Mesothelial cell of epicardium (in vitro differentiated cells): ENCODE data around the gene STK32B. TPM values are rescaled to one million over a fixed set of nuclear protein-coding genes. Genes with fewer than 3 reads are reported as not detected.

Experiments used
- DNase-seq, 2 experiments: peaks; one replicate each; pipeline ENCODE4 v3.0.0; 2021; ENCODE audit warnings: low spot score in 2 of 2; ENCODE audit not compliant: unreplicated experiment in 2 of 2
- H3K27ac Mint-ChIP-seq: 2 replicates; pipeline ENCODE4 v1.8.0; 2021; ENCODE audit warnings: mixed read lengths
- H3K27me3 Mint-ChIP-seq: 2 replicates; pipeline ENCODE4 v1.8.0; 2021; ENCODE audit warnings: low read depth, mixed read lengths
- H3K36me3 Mint-ChIP-seq: 2 replicates; pipeline ENCODE4 v1.8.0; 2021; ENCODE audit warnings: mixed read lengths
- H3K4me1 Mint-ChIP-seq: 2 replicates; pipeline ENCODE4 v1.8.0; 2021; ENCODE audit warnings: mixed read lengths
- H3K4me3 Mint-ChIP-seq: 2 replicates; pipeline ENCODE4 v1.8.0; 2021; ENCODE audit warnings: mild to moderate bottlenecking, moderate library complexity, mixed read lengths
- H3K9me3 Mint-ChIP-seq: 2 replicates; pipeline ENCODE4 v1.8.0; 2021; ENCODE audit warnings: mixed read lengths
- total RNA-seq: library from RNA; stranded (reverse); gene quantifications from 3 replicates; pipeline ENCODE4 v1.2.1, GENCODE V29; 2021
- TF ChIP-seq, protein P1 (sequence below): fragments of 200-600 bp; sonication (generic); IDR thresholded peaks from one replicate; pipeline ENCODE4 v1.5.0; 2021; ENCODE audit warnings: antibody characterized with exemption; ENCODE audit not compliant: unreplicated experiment

STK32B gene
- total RNA-seq, 1 donor from 2014 or later: 0.96 TPM

DNA sequence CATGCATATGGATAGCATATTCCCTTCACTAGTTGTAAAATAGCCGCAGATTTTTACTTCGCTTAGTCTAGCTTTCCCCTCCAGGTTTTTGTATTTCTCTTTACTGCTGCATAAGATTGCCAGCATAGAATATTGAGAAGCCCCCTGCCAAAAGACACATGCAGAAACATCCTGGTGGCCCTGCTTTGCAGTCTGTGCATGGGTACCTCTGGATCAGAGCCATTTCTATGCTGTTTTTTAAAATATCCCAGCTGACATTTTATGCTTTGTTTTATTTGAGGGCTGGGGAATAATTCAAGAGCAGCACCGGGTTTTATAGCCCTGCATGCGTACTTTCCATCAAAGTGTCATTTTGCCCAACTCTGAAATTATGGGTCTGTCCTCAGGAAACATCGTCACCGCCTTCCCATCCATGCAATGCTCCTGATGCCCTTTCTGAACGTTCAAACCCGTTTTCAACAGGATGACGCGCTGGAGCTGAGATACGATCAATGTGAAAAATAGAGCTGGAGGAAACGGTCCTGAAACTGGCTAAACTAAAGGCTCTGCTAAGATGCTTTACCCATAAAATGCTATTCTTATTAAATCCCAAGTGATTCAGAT lies 342.7 kb downstream of the STK32B start:
- Mint-ChIP-seq H3K36me3 (no peaks in the 10 kb centered on the region), H3K9me3 (no peaks in the 10 kb centered on the region), H3K27me3 (peaks cover 19% of the 10 kb centered on the region), H3K4me1 (no peaks in the 10 kb centered on the region), H3K4me3 (no peak overlapping the region), H3K27ac (no peak overlapping the region)
- no peak for DNase-seq
- TF ChIP-seq, protein P1, sequence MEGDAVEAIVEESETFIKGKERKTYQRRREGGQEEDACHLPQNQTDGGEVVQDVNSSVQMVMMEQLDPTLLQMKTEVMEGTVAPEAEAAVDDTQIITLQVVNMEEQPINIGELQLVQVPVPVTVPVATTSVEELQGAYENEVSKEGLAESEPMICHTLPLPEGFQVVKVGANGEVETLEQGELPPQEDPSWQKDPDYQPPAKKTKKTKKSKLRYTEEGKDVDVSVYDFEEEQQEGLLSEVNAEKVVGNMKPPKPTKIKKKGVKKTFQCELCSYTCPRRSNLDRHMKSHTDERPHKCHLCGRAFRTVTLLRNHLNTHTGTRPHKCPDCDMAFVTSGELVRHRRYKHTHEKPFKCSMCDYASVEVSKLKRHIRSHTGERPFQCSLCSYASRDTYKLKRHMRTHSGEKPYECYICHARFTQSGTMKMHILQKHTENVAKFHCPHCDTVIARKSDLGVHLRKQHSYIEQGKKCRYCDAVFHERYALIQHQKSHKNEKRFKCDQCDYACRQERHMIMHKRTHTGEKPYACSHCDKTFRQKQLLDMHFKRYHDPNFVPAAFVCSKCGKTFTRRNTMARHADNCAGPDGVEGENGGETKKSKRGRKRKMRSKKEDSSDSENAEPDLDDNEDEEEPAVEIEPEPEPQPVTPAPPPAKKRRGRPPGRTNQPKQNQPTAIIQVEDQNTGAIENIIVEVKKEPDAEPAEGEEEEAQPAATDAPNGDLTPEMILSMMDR: no peak

DNA sequence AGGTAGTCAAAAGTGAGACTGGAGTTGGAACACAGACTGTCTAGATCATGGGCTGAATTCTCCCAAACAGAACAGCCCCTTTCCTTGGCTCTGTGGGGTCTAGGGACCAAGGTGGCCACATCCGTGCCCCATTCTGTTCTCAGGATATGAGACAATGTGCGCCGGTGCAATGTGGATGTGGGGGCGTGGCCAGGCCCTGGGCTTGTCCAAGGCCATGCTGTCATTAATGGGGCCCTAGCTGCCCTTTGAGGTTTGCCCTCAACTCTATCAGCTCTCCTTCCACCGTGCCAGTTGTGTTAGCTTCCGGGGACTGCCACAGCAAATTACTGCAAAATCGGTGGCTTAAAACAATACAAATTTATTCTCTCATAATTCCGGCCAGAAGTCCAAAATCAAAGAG lies 344.5 kb downstream of the STK32B start:
- H3K36me3 Mint-ChIP-seq: no peaks in the 10 kb centered on the region
- no peak overlapping the region for H3K4me3 Mint-ChIP-seq
- H3K27ac Mint-ChIP-seq: no peak overlapping the region
- TF ChIP-seq, protein P1: no peak
- no peaks in the 10 kb centered on the region for H3K9me3 Mint-ChIP-seq
- peaks cover 21% of the 10 kb centered on the region for H3K27me3 Mint-ChIP-seq
- DNase-seq: no peak
- no peaks in the 10 kb centered on the region for H3K4me1 Mint-ChIP-seq

DNA sequence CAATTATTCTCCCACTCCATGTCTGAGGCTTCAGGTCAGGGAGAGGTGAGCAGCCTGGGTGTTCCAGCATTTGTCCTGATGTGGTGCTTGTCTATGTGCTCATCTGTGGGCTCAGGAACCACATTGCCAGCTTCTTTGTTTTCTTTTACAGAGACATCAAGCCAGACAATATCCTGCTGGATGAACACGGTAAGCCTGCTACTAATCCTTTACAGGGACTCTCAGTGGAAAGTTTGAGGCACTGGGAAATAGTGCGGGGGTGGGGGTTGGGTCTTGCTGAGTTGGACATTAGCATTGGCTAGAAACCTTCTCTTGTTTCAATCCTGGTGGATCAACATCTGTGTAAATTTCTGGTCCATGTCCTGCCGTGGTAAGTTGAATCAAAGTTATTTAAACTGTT lies 346.8 kb downstream of the STK32B start:
- Mint-ChIP-seq H3K9me3 (peaks cover 7% of the 10 kb centered on the region), H3K27me3 (peaks cover 25% of the 10 kb centered on the region), H3K4me1 (no peaks in the 10 kb centered on the region), H3K4me3 (no peak overlapping the region), H3K36me3 (no peaks in the 10 kb centered on the region), H3K27ac (no peak overlapping the region)
- TF ChIP-seq, protein P1: no peak
- DNase-seq: no peak

DNA sequence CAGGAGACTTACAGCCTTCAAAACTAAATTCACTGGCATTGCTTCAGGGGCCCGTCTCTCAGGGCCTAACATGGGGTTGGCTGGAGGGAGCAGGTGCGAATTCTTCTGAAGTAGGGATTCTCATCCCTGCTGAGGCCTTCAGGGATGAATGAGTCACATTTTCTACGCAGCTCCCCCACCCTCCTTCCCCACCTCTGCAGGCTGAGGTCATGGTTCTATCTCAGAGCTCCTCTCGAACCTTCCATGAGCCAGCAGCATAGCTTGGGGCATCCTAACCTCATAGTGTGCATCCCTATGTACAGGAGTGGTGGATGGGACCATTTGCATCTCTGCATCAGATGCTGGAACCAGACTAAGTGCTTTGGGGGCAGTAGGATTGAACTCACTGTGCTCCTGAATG lies 347.8 kb downstream of the STK32B start:
- peaks cover 15% of the 10 kb centered on the region for H3K9me3 Mint-ChIP-seq
- no peak for DNase-seq
- H3K36me3 Mint-ChIP-seq: no peaks in the 10 kb centered on the region
- TF ChIP-seq, protein P1: no peak
- no peaks in the 10 kb centered on the region for H3K4me1 Mint-ChIP-seq
- no peak overlapping the region for H3K27ac Mint-ChIP-seq
- H3K27me3 Mint-ChIP-seq: peaks cover 19% of the 10 kb centered on the region
- H3K4me3 Mint-ChIP-seq: no peak overlapping the region

DNA sequence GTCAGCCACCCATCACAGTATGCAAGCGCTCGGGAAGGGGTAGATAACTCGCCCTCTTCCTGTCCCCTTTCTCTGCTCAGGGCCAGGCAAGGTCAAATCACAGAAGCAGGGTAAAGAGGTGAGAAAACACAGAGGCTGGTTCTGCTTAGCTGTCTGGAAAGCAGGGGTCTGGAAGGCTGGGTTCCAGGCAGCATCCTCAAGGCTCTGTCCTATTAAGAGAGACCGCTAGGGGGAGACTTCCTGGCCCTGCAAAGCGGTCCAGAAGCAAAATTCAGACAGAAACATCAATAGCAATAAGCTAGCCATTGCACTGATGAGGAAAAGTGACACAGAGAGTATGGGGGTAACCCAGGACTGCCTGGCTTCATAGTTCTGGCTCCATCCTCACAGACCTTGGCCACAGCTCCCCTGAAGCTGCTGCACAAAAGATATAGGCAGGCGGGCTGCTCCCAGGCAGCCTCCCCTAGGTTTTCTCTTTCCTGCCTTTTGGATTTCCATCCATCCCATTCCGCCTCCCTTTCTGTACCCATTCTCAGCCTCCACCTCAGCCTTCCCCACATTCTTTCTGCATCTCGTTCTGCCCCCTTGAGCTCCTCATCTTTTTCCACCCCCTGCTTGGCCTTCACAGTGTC lies 348.6 kb downstream of the STK32B start:
- peak in 1 of 2 experiments; percentile 40 for DNase-seq
- Mint-ChIP-seq H3K4me3 (no peak overlapping the region), H3K9me3 (peaks cover 15% of the 10 kb centered on the region), H3K4me1 (no peaks in the 10 kb centered on the region), H3K36me3 (no peaks in the 10 kb centered on the region), H3K27ac (no peak overlapping the region), H3K27me3 (peaks cover 15% of the 10 kb centered on the region)
- TF ChIP-seq, protein P1: peak; percentile 67
